Panc1 (cell line): Measurements from ENCODE around the gene SYNE1. TPM values are rescaled to one million over a fixed set of nuclear protein-coding genes. Genes with fewer than 3 reads are reported as not detected.

Experiments
- ATAC-seq: fragments of 200-7000 bp; cut with Tn5 transposase; 2 replicates; pipeline ENCODE4 v1.9.1; 2020; ENCODE audit warnings: mild to moderate bottlenecking, moderate library complexity
- BruUV-seq: library from RNA; stranded (reverse); fragments of 400-500 nt; replicated peaks from 2 replicates; lab custom pipeline; 2021; lab: Mats Ljungman, UMichigan
- CTCF ChIA-PET: fragments of 300-600 bp; sonication (Branson Sonifier 250); formaldehyde crosslinking; loops from one replicate; lab custom pipeline; 2022; ENCODE audit warnings: antibody characterized with exemption; lab: Charles Lee
- POLR2A ChIA-PET: fragments of 300-600 bp; sonication (Branson Sonifier 250); formaldehyde crosslinking; loops from one replicate; lab custom pipeline; 2022; ENCODE audit warnings: antibody characterized with exemption; lab: Charles Lee
- DNase-seq: peaks from one replicate; pipeline ENCODE4 v3.0.0-alpha.2; 2010; ENCODE audit warnings: low read depth, low spot score
- H3K27ac ChIP-seq: 2 replicates; pipeline ENCODE4 v1.5.1; 2011; ENCODE audit warnings: mild to moderate bottlenecking, low read length, inconsistent platforms
- H3K27me3 ChIP-seq: fragments of 200-500 bp; sonication (Bioruptor generic); 2 replicates; pipeline ENCODE4 v1.6.0; 2014; ENCODE audit warnings: low read length, inconsistent platforms; ENCODE audit not compliant: control insufficient read depth, insufficient read depth
- H3K36me3 ChIP-seq: fragments of 200-500 bp; sonication (Bioruptor generic); 2 replicates; pipeline ENCODE4 v1.5.1; 2014; ENCODE audit warnings: inconsistent platforms, mild to moderate bottlenecking, low read length, moderate library complexity; ENCODE audit not compliant: control insufficient read depth, insufficient read depth
- H3K4me1 ChIP-seq: 2 replicates; pipeline ENCODE4 v1.5.1; 2011; ENCODE audit warnings: inconsistent platforms, mild to moderate bottlenecking, low read length, moderate library complexity; ENCODE audit not compliant: control insufficient read depth, insufficient read depth
- H3K4me3 ChIP-seq, 2 experiments: 2 replicates each; pipeline ENCODE4 v1.5.1; 2011 to 2012; ENCODE audit warnings: low read depth in 2 of 2, low read length in 2 of 2, mild to moderate bottlenecking in 2 of 2, inconsistent platforms in 1 of 2, moderate library complexity in 1 of 2
- H3K9me3 ChIP-seq: fragments of 200-500 bp; sonication (Bioruptor generic); 2 replicates; pipeline ENCODE4 v1.5.1; 2014; ENCODE audit warnings: low read depth, mild to moderate bottlenecking, inconsistent platforms, low read length, moderate library complexity; ENCODE audit not compliant: control insufficient read depth, insufficient read depth
- CTCF ChIP-seq: fragments of 450-650 bp; IDR thresholded peaks from 2 replicates; pipeline ENCODE4 v1.5.1; 2017; ENCODE audit warnings: mild to moderate bottlenecking
- POLR2AphosphoS5 ChIP-seq: IDR thresholded peaks from 2 replicates; pipeline ENCODE4 v1.6.1; 2012; ENCODE audit warnings: mild to moderate bottlenecking, low read depth, low read length, moderate library complexity
- REST ChIP-seq, 2 experiments: IDR thresholded peaks; 2 replicates each; pipeline ENCODE4 v1.6.1; 2011 to 2012; ENCODE audit warnings: low read depth in 2 of 2, control low read depth in 1 of 2, low read length in 1 of 2, mild to moderate bottlenecking in 1 of 2, moderate library complexity in 1 of 2; ENCODE audit not compliant: insufficient read depth in 1 of 2
- SIN3A ChIP-seq: IDR thresholded peaks from 2 replicates; pipeline ENCODE4 v1.6.1; 2012; ENCODE audit warnings: low read depth, mild to moderate bottlenecking, low read length, moderate library complexity, borderline replicate concordance; ENCODE audit not compliant: insufficient read depth
- TCF7L2 ChIP-seq: IDR thresholded peaks from 2 replicates; pipeline ENCODE4 v1.6.1; 2011; ENCODE audit warnings: mild to moderate bottlenecking, low read depth, low read length, inconsistent platforms
- in situ Hi-C: cut with HindIII; loops from 2 replicates; pipeline ENCODE4 v1.10.0; 2016; ENCODE audit warnings: low sequenced_read_pairs, low pct_unique_long_range_greater_than_20kb
- intact Hi-C: fragments of 100-400 bp; cut with micrococcal nuclease; formaldehyde crosslinking; loops from one replicate; pipeline ENCODE4 v1.10.0; 2022; ENCODE audit not compliant: unreplicated experiment
- total RNA-seq: library from RNA; stranded (reverse); gene quantifications from one replicate; pipeline ENCODE4 v1.2.1, GENCODE V29; 2021; ENCODE audit not compliant: unreplicated experiment

Gene SYNE1
- total RNA-seq, 1 experiment from 2014 or later = 3.2 TPM

- DNase-seq = no peak
- no peak for ATAC-seq
- Histone ChIP-seq H3K9me3 (no peaks in the 10 kb centered on the region), H3K4me1 (no peaks in the 10 kb centered on the region), H3K36me3 (no peaks in the 10 kb centered on the region), H3K4me3 (no peak overlapping the region), H3K27ac (no peak overlapping the region), H3K27me3 (no peaks in the 10 kb centered on the region)
- no TSS peak for BruUV-seq
- POLR2A ChIA-PET = no interaction called here
- TF ChIP-seq TCF7L2 (no peak), CTCF (no peak), POLR2AphosphoS5 (no peak), REST (IDR thresholded peaks at IDR 0.05; ENCODE audit: insufficient read depth in 1 of 2, low read depth in 2 of 2, low read length in 1 of 2) (no peak), SIN3A (no peak)
- CTCF ChIA-PET = no interaction called here
- intact Hi-C loops (no loop called here), in situ Hi-C loops (no loop called here)
These were observed 424.7 kb downstream of the SYNE1 start for GRCh38 chr6:152212437-152212836.

- in situ Hi-C loops = no loop called here
- no peak for DNase-seq
- Histone ChIP-seq H3K27ac (no peak overlapping the region), H3K36me3 (no peaks in the 10 kb centered on the region), H3K27me3 (no peaks in the 10 kb centered on the region), H3K9me3 (no peaks in the 10 kb centered on the region), H3K4me1 (no peaks in the 10 kb centered on the region), H3K4me3 (no peak overlapping the region)
- TF ChIP-seq TCF7L2 (no peak), CTCF (no peak), POLR2AphosphoS5 (no peak), REST (IDR thresholded peaks at IDR 0.05; ENCODE audit: insufficient read depth in 1 of 2, low read depth in 2 of 2, low read length in 1 of 2) (no peak), SIN3A (no peak)
- ChIA-PET POLR2A (no interaction called here), CTCF (no interaction called here)
- BruUV-seq = no TSS peak
- no peak for ATAC-seq
- intact Hi-C loops = no loop called here
These were observed 428.0 kb downstream of the SYNE1 start for GRCh38 chr6:152209211-152209610.
